HUES64 (cell line): ENCODE results near the gene PAPPA2.

Experiments used
- H3K27ac ChIP-seq: 2 replicates; pipeline ENCODE4 v1.7.0; 2013; ENCODE audit warnings: low read depth, low read length, inconsistent platforms
- H3K27me3 ChIP-seq: 2 replicates; pipeline ENCODE4 v1.6.1; 2013; ENCODE audit warnings: mild to moderate bottlenecking, low read length; ENCODE audit not compliant: insufficient read depth
- H3K36me3 ChIP-seq: 2 replicates; pipeline ENCODE4 v1.6.1; 2013; ENCODE audit warnings: mild to moderate bottlenecking, low read length; ENCODE audit not compliant: insufficient read depth
- H3K4me1 ChIP-seq: 2 replicates; pipeline ENCODE4 v1.6.1; 2013; ENCODE audit warnings: mild to moderate bottlenecking, low read length, moderate library complexity; ENCODE audit not compliant: insufficient read depth
- H3K4me3 ChIP-seq: 2 replicates; pipeline ENCODE4 v1.5.1; 2013; ENCODE audit warnings: mild to moderate bottlenecking, low read length, moderate library complexity
- H3K9ac ChIP-seq: 2 replicates; pipeline ENCODE4 v1.6.1; 2013; ENCODE audit warnings: mild to moderate bottlenecking, low read depth, low read length
- H3K9me3 ChIP-seq: 2 replicates; pipeline ENCODE4 v1.6.1; 2013; ENCODE audit warnings: low read depth, low read length; ENCODE audit not compliant: insufficient read depth
- WGBS: fragments of 150-250, 120-280 bp; methylation state at CpG from one replicate; pipeline ENCODE4 v1.1.7; 2013; ENCODE audit warnings: missing lambda C conversion rate; 5-methylcytosine and 5-hydroxymethylcytosine counted together

The PAPPA2 gene

DNA sequence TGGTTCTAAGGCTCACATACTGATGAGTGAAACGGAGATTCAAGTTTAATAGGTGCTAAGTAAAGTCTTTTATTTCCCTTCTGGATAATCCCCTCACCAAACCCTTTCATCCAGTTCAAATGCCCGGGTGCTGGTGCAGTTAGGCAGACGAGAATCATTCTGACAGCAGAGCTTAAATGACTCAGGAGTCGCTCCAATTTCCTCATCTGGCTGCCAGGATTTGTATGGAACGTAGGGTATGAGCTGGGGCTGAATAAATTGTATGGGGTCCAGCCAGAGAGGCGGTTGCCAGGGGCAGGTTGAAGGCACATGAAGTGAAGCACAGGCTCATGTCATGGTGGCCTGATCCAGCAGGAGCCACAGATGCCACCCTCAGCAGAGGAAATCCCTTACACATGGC is 76.0 kb downstream of the PAPPA2 start:
- no peak overlapping the region for H3K4me3 ChIP-seq
- no peaks in the 10 kb centered on the region for H3K27me3 ChIP-seq
- H3K4me1 ChIP-seq: no peaks in the 10 kb centered on the region
- no peaks in the 10 kb centered on the region for H3K9me3 ChIP-seq
- H3K9ac ChIP-seq: no peak overlapping the region
- H3K27ac ChIP-seq: no peak overlapping the region
- H3K36me3 ChIP-seq: no peaks in the 10 kb centered on the region
- WGBS: 93% methylated on average over 5 of the region's 6 CpGs

DNA sequence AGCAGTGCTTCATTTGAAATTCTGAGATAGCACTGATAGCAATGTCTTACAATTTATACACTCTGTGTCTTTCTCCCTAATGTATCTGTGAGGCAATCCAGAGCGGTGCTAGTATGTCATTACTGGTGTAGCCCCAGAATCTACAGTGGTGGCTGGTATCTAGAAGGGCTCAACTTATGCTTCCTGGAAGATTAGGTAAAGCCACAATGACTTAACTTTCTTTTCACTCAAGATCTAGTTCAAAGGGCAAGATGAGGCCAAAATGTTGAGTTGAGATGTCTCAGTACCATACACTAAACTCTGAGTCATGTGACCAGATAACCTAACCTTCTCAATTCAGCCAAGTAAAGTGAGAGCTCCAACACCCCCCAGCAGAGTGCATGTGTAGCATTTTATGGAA is 77.5 kb downstream of the PAPPA2 start:
- 94% methylated on average over 1 of the region's 1 CpG for WGBS
- no peak overlapping the region for H3K27ac ChIP-seq

DNA sequence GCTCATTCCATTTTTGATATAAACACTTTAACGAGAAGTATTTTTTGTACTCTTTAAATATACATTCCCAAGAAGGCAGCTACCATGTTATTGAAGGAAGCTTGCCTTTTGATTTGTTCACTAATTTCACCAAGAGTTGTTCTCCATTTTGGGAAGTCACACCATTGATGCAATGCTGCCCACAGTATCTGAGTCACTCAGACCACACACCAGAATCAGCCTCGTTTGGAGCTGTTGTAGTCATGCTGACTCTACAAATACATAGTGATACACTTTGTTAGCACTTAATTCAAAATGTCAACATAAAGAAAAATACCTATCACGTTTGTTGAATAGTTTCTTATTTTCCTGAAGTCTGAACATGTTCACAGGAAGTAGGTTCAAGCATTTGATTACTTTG is 78.7 kb downstream of the PAPPA2 start:
- H3K27me3 ChIP-seq: no peaks in the 10 kb centered on the region
- H3K9ac ChIP-seq: no peak overlapping the region
- H3K4me1 ChIP-seq: peaks cover 10% of the 10 kb centered on the region; the same call in 1 of the 2 replicates
- H3K9me3 ChIP-seq: no peaks in the 10 kb centered on the region
- H3K27ac ChIP-seq: no peak overlapping the region
- 97% methylated on average over 3 of the region's 3 CpGs for WGBS
- no peak overlapping the region for H3K4me3 ChIP-seq
- no peaks in the 10 kb centered on the region for H3K36me3 ChIP-seq

More for the DNA sequence above, 77.5 kb downstream of the PAPPA2 start:
- no peaks in the 10 kb centered on the region for H3K27me3 ChIP-seq
- no peaks in the 10 kb centered on the region for H3K9me3 ChIP-seq
- no peak overlapping the region for H3K4me3 ChIP-seq
- H3K4me1 ChIP-seq: peaks cover 10% of the 10 kb centered on the region; the same call in 1 of the 2 replicates
- H3K9ac ChIP-seq: no peak overlapping the region
- no peaks in the 10 kb centered on the region for H3K36me3 ChIP-seq

DNA sequence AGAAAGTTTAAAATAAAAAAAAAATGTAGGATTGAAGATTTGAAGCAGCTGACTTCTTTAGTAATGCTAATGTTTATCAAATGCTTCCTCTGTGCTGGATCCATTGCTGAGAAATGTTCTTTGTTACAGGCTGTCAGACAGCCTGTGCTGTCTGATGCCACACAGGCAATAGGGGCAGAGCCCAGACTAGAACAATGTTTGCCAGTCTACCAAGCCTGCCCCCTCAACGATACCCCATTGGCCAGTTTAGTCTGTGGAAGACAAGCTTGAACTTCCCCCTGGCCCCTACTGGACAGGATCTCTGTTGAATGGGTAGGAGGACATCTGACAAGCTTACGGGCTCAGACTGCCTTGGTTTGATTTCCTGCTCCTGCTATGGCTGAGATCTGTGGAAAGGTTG is 79.4 kb downstream of the PAPPA2 start:
- no peaks in the 10 kb centered on the region for H3K27me3 ChIP-seq

DNA sequence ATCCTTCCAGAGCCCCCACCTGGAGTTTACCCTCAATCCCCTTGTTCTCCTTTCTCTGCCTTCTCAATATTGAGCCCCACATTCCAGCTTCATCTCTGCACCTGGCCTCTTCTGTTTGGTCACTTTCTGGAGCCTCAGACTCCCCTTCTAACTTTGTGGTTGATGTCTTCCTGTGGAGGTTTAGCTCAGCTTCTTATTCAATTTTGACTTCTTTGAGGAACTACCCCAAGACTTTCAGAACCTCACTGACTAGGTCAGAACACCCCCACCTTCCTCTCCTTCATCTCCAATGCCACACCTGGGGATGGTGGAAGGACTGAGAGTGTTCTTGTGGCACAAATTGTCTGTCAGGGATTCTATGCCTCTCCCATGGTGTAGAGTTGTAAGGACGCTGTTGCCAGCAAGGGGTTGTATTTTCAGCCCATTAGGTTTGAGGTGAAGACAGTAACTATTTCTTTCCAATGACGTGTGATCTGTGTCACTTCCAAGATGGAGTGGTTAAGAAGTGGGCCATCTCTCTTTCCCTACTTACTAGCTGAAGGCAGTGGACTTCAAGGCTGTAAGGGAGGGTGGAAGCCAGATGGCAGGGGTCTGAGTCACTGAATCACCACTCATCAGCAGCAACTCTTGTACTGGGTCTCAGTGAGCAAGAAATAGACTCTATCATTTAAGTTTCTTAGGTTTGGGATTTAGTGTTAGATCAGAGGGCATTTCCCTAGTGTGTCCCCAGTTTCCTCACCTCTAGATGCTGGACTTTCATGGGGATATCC is 80.6 kb downstream of the PAPPA2 start:
- Histone ChIP-seq H3K36me3 (no peaks in the 10 kb centered on the region), H3K4me1 (peaks cover 10% of the 10 kb centered on the region; the same call in 1 of the 2 replicates), H3K9ac (no peak overlapping the region), H3K27ac (no peak overlapping the region), H3K9me3 (no peaks in the 10 kb centered on the region), H3K4me3 (no peak overlapping the region), H3K27me3 (no peaks in the 10 kb centered on the region)
- 96% methylated on average over 2 of the region's 2 CpGs for WGBS

More for the DNA sequence above, 79.4 kb downstream of the PAPPA2 start:
- Histone ChIP-seq H3K36me3 (no peaks in the 10 kb centered on the region), H3K9me3 (no peaks in the 10 kb centered on the region), H3K4me1 (peaks cover 10% of the 10 kb centered on the region; the same call in 1 of the 2 replicates), H3K4me3 (no peak overlapping the region), H3K27ac (no peak overlapping the region), H3K9ac (no peak overlapping the region)
- 100% methylated on average over 2 of the region's 2 CpGs for WGBS

DNA sequence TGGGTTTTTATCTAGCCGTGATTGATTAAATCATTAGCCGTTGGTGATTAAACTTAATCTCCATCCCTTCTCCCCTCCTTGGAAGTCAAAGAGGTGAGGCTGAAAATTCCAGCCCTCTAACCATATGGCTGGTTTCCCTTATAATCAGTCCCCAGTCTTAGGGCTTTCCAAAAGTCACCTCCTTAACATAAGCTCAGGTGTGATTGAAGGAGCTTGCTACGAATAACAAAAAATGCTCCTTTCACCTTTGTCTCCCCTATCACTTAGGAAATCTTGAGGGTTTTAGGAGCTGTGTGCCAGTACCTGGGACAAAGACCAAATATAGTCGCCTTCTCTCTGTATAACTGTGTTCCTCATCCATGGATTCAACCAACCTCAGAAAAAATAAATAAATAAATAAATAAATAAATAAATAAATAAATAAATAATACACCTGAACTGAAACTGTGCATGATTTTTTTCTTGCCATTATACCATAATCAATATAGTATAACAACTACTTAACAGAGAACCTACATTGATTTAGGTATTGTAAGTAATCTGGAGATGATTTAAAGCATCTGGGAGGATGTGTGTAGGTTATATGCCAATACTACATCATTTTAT is 82.2 kb downstream of the PAPPA2 start:
- H3K36me3 ChIP-seq: no peaks in the 10 kb centered on the region
- H3K4me3 ChIP-seq: no peak overlapping the region
- WGBS: 100% methylated on average over 3 of the region's 4 CpGs
- no peak overlapping the region for H3K27ac ChIP-seq
- no peaks in the 10 kb centered on the region for H3K9me3 ChIP-seq
- no peak overlapping the region for H3K9ac ChIP-seq
- H3K4me1 ChIP-seq: peaks cover 10% of the 10 kb centered on the region; the same call in 1 of the 2 replicates
- no peaks in the 10 kb centered on the region for H3K27me3 ChIP-seq

DNA sequence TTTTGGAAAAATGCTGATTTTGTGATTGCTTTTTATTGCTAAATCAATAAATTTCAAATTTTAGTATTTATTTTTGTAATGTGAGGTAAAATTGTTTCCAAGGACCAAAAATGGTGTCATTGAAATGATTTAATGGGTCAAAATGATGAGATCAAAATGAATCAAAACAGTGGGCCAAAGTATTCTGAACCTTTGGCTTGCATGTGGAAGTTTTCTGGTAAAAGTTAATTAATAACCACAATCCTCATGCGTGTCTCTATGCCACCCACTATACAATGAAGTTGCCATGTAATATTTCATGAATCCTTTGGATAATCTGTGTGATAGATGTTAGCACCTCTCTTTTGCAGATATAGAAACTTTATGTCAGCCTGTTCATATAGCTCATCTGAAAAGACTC is 83.8 kb downstream of the PAPPA2 start:
- Histone ChIP-seq H3K36me3 (no peaks in the 10 kb centered on the region), H3K4me3 (no peak overlapping the region), H3K4me1 (peaks cover 24% of the 10 kb centered on the region), H3K27me3 (peaks cover 8% of the 10 kb centered on the region; the same call in 1 of the 2 replicates), H3K27ac (no peak overlapping the region), H3K9me3 (no peaks in the 10 kb centered on the region), H3K9ac (no peak overlapping the region)
- no CpG with 5 or more reads among the region's 1 CpG for WGBS

DNA sequence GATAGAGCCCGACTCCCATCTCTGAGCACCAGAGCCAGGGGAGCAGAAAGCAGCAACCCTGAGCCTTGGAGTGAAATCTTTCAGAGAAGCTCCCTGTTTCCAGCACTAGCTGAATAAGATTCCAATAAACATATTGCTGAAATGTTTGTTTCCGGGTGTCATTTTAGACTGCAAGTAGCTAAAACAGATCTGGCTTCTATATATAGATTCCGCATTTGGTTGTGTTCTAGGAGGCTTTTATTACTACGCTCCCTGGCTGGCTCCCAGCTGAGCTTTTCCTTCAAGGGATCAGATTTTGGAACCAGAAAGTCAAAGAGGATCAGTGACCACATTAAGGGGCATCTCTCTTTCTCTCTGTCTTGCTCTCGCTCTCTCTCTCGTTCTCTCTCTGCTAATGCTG is 88.2 kb downstream of the PAPPA2 start:
- 86% methylated on average over 6 of the region's 6 CpGs for WGBS
- H3K9ac ChIP-seq: no peak overlapping the region
- H3K4me1 ChIP-seq: peaks cover 28% of the 10 kb centered on the region
- no peaks in the 10 kb centered on the region for H3K9me3 ChIP-seq
- H3K27me3 ChIP-seq: peaks cover 8% of the 10 kb centered on the region; the same call in 1 of the 2 replicates
- H3K36me3 ChIP-seq: no peaks in the 10 kb centered on the region
- H3K27ac ChIP-seq: no peak overlapping the region
- H3K4me3 ChIP-seq: no peak overlapping the region

DNA sequence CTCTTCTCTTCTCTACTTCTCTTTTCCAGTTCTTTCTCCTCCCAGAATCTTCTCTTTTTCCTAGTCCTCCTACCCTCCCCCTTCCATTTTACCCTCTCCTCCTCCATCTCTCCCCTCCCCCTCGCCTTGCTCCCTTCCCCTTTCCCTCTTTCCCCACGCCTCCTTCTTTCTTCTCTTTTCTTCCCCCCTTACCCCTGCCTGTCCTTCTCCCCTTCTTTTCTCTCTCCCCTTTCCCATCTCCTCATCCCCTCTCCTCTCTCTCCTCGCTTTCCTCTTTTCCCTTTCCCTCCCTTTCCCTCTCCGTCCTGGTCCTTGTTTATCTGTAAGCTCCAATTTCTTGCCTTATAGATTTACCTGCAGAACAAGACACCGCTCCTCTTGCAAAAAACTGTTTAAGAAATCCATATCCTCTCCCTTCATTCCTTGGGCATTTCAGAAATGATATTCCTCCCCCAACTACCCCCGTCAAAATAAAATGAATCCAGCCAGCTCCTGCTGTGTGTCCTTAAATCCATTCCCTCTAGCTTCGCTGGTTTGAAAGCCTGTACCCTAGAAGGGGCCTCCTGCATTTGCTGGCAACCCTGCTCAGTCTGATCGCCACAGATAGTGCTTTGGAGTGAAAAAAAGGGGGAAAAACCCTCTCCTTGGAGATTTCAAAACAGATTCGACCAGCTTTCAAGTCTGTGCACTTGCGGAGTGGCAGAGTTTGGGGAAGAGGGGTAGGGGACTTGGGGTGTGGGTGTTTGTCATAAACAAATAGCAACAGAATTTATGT is 89.4 kb downstream of the PAPPA2 start:
- H3K4me3 ChIP-seq: peak overlapping the region; percentile 63
- H3K4me1 ChIP-seq: peaks cover 28% of the 10 kb centered on the region
- H3K36me3 ChIP-seq: no peaks in the 10 kb centered on the region
- peaks cover 8% of the 10 kb centered on the region; the same call in 1 of the 2 replicates for H3K27me3 ChIP-seq
- H3K9me3 ChIP-seq: no peaks in the 10 kb centered on the region
- H3K27ac ChIP-seq: no peak overlapping the region
- H3K9ac ChIP-seq: no peak overlapping the region
- WGBS: 21% methylated on average over 9 of the region's 10 CpGs

DNA sequence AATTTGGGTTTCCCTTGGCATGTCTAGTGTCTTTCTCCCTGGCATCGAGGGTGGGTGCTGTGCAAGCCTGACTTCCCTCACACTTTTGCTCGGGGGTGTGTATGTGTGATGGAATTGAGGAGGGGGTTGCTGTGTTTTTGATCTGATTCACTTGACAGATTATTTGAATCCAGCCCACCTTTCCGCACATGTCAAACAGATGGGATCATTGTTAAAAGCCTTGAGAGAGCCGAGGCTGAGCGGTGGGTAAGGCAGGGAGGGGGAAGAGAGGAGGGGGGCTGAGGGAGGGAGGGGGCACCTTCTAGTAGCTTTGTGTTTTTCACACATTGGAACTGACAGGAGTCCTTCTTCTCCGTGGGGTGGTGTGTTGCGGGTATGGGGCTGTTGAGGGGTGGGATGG is 90.0 kb downstream of the PAPPA2 start:
- Histone ChIP-seq H3K4me3 (peak overlapping the region; percentile 63), H3K27me3 (peaks cover 8% of the 10 kb centered on the region; the same call in 1 of the 2 replicates), H3K4me1 (peaks cover 28% of the 10 kb centered on the region), H3K9ac (no peak overlapping the region), H3K9me3 (no peaks in the 10 kb centered on the region), H3K36me3 (no peaks in the 10 kb centered on the region), H3K27ac (no peak overlapping the region)
- WGBS: 36% methylated on average over 7 of the region's 7 CpGs

DNA sequence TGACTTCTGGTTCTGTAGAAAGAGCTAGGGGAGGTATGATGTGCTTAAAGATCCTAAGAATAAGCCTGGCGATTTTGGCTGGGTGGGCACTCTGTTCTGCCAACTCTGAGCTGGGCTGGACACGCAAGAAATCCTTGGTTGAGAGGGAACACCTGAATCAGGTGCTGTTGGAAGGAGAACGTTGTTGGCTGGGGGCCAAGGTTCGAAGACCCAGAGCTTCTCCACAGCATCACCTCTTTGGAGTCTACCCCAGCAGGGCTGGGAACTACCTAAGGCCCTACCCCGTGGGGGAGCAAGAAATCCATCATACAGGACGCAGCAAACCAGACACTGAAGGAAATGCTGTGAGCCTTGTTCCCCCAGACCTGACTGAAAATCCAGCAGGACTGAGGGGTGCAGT is 93.3 kb downstream of the PAPPA2 start:
- Histone ChIP-seq H3K4me3 (no peak overlapping the region), H3K27ac (no peak overlapping the region), H3K9ac (no peak overlapping the region), H3K4me1 (peaks cover 19% of the 10 kb centered on the region), H3K36me3 (no peaks in the 10 kb centered on the region), H3K27me3 (peaks cover 6% of the 10 kb centered on the region; the same call in 1 of the 2 replicates), H3K9me3 (no peaks in the 10 kb centered on the region)
- WGBS: 95% methylated on average over 6 of the region's 6 CpGs
